Endothelial cell of umbilical vein (primary cell): ENCODE results near the gene SYNPO2L. TPM values are rescaled to one million over a fixed set of nuclear protein-coding genes. Genes with fewer than 3 reads are reported as not detected.
"Not testable (repeated sequence)": the region's sequence is repeated elsewhere in the genome, so short reads cannot be mapped to it uniquely, and the experiment has no call there.

Experiments
- BruUV-seq: library from RNA; stranded (reverse); fragments of 400-500 nt; replicated peaks from 2 replicates; lab custom pipeline; 2021; lab: Mats Ljungman, UMichigan
- CTCF ChIA-PET: fragments of 300-600, 350-600 bp; sonication (Branson Sonifier 250); formaldehyde crosslinking; loops from one replicate; lab custom pipeline; 2021; ENCODE audit warnings: antibody characterized with exemption, inconsistent platforms; lab: Charles Lee
- POLR2A ChIA-PET: fragments of 300-600, 350-600 bp; sonication (Branson Sonifier 250); formaldehyde crosslinking; loops from one replicate; lab custom pipeline; 2021; ENCODE audit warnings: antibody characterized with exemption, inconsistent platforms; lab: Charles Lee
- DNase-seq: peaks from one replicate; pipeline ENCODE4 v3.0.0-alpha.2; 2011; ENCODE audit warnings: low read depth, low spot score
- FAIRE-seq: peaks from 2 replicates; lab custom pipeline; 2011; peaks lifted over from hg19 to GRCh38; lab: Jason Lieb, UNC
- H2AFZ ChIP-seq: 2 replicates; pipeline ENCODE4 v1.6.0; 2012; ENCODE audit warnings: low read depth, low read length, control low read depth, inconsistent platforms
- H3K27ac ChIP-seq: 2 replicates; pipeline ENCODE4 v1.5.1; 2011; ENCODE audit warnings: low read depth, mild to moderate bottlenecking, control low read depth, low read length, moderate library complexity; ENCODE audit not compliant: insufficient read depth
- H3K27me3 ChIP-seq, 2 experiments: 2 replicates each; pipeline versions ENCODE4 v1.6.0 to v1.6.1; 2011; ENCODE audit warnings: low read length in 2 of 2, mixed read lengths in 1 of 2; ENCODE audit not compliant: control insufficient read depth in 2 of 2, insufficient read depth in 2 of 2
- H3K36me3 ChIP-seq, 2 experiments: 2 replicates in 1 of 2; 3 replicates in 1 of 2; pipeline ENCODE4 v1.5.1; 2011; ENCODE audit warnings: low read length in 2 of 2, mild to moderate bottlenecking in 1 of 2, moderate library complexity in 1 of 2; ENCODE audit not compliant: control insufficient read depth in 2 of 2, insufficient read depth in 2 of 2; ENCODE audit errors: extremely low read depth in 1 of 2
- H3K4me1 ChIP-seq: 3 replicates; pipeline ENCODE4 v1.5.1; 2011; ENCODE audit warnings: mild to moderate bottlenecking, low read length; ENCODE audit not compliant: control insufficient read depth, insufficient read depth; ENCODE audit errors: extremely low read depth
- H3K4me2 ChIP-seq: 2 replicates; pipeline ENCODE4 v1.6.1; 2011; ENCODE audit warnings: low read length, control low read depth, mixed read lengths; ENCODE audit not compliant: insufficient read depth
- H3K4me3 ChIP-seq, 3 experiments: fragments of 200-600 bp in 1 of 3; sonication (generic), shearing (Covaris generic) in 1 of 3; replicated peaks in 1 of 3; 2 replicates each; pipeline ENCODE4 v1.5.1; 2011 to 2016; ENCODE audit warnings: control low read depth in 3 of 3, low read length in 3 of 3, mild to moderate bottlenecking in 2 of 3, inconsistent platforms in 1 of 3, low read depth in 1 of 3, moderate library complexity in 1 of 3; ENCODE audit not compliant: insufficient read depth in 1 of 3
- H3K79me2 ChIP-seq: 2 replicates; pipeline ENCODE4 v1.6.0; 2012; ENCODE audit warnings: low read length, inconsistent platforms; ENCODE audit not compliant: control insufficient read depth, insufficient read depth
- H3K9ac ChIP-seq: replicated peaks from 2 replicates; pipeline ENCODE3; 2011; ENCODE audit warnings: low read length, control low read depth; ENCODE audit not compliant: insufficient read depth; ENCODE audit errors: extremely low read depth
- H3K9me1 ChIP-seq: replicated peaks from 3 replicates; pipeline ENCODE4 v1.6.0; 2011; ENCODE audit warnings: mild to moderate bottlenecking, low read length; ENCODE audit not compliant: control insufficient read depth, insufficient read depth; ENCODE audit errors: extremely low read depth
- H3K9me3 ChIP-seq: replicated peaks from 2 replicates; pipeline ENCODE4 v1.5.1; 2012; ENCODE audit warnings: low read length, inconsistent platforms; ENCODE audit not compliant: control insufficient read depth, insufficient read depth
- H4K20me1 ChIP-seq: replicated peaks from 2 replicates; pipeline ENCODE3; 2011; ENCODE audit warnings: mild to moderate bottlenecking, low read length; ENCODE audit not compliant: control insufficient read depth, insufficient read depth; ENCODE audit errors: extremely low read depth
- dilution Hi-C: fragments of 300-500 bp; cut with MboI; formaldehyde crosslinking; loops from one replicate; pipeline ENCODE4 v1.15.0; 2019; ENCODE audit warnings: low sequenced_read_pairs; ENCODE audit not compliant: extremely low pct_ligation_motif_present
- intact Hi-C: fragments of 100-400 bp; cut with micrococcal nuclease; formaldehyde crosslinking; loops from one replicate; pipeline ENCODE4 v1.10.0; 2022
- polyA plus RNA-seq, 4 experiments: library from polyadenylated mRNA; depleted of rRNA in 3 of 4; stranded (reverse) in 3 of 4; unstranded in 1 of 4; fragments of >200 nt; gene quantifications; 2 replicates each; pipeline versions ENCODE4 v1.2.1 to v1.2.3, GENCODE V29; 2011 to 2012; ENCODE audit warnings: missing spikeins in 1 of 4
- total RNA-seq: library from RNA; stranded (reverse); gene quantifications from 2 replicates; pipeline ENCODE4 v1.2.3, GENCODE V29; 2021

Gene SYNPO2L
- total and polyA plus RNA-seq, 2 donors (not counting 3 experiments of a cell fraction or from before 2014, with no cell fraction given): not detected

DNA sequence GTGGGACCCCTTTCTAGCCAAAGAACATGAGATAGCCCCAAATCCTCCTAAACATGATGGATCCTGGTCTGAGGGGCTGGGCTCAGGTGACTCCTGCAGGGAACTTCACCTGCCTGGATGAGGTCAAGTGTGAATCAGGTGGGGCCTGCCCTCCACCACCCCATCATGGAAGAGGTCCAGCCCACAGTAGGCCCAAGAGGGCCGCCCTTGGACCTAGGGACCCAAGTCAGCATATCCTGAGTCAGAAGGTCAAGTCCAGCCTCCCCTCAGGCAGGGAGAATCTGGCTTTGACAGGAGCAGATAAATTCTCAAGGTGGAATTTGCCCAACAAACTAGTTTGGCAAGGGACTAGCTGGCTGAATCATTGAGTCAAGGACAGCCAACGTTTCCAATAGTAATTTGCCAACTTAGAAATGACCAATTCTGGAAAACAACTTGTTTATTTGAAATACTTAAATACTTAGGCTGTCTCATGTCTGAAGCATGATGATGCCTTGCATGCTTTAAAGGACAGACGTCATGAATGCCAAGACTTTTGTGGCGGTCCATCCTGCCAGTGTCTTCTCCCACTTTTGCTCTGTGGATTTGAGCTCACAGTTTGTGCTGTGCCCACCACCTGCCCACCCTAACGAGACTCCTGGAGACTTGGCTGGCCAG, 10.5 kb upstream of the SYNPO2L start:
- CTCF ChIA-PET, H3K9me3 ChIP-seq, FAIRE-seq, H4K20me1 ChIP-seq, H3K9ac ChIP-seq, H2AFZ ChIP-seq, DNase-seq, H3K27ac ChIP-seq, H3K9me1 ChIP-seq, POLR2A ChIA-PET, H3K4me1 ChIP-seq, H3K4me2 ChIP-seq, intact Hi-C loops, H3K4me3 ChIP-seq, BruUV-seq, dilution Hi-C loops, H3K79me2 ChIP-seq, H3K36me3 ChIP-seq, H3K27me3 ChIP-seq: not testable (repeated sequence)

DNA sequence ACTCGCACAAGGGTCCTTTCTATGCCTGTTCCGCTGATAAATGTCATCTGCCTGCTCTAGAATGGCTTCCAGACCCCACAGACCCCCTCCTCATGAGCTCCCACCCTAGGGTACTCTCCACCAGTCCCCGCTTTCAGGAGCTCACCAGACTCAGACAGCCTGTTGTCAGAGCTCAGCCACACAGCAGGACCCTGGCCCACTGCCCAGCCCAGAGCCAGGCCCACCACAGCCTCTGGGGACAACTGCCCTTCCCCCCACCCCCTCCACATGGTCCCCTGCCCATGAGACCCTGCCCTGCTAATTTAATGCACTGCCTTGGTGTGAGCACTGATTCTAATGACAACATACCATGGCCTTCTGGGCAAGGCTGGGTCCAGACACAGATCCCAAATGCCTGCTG, 9.8 kb upstream of the SYNPO2L start:
- H4K20me1 ChIP-seq, BruUV-seq, intact Hi-C loops, H3K27me3 ChIP-seq, H3K9me1 ChIP-seq, H3K9me3 ChIP-seq, DNase-seq, H3K9ac ChIP-seq, H3K79me2 ChIP-seq, POLR2A ChIA-PET, dilution Hi-C loops, H3K27ac ChIP-seq, H3K4me3 ChIP-seq, H2AFZ ChIP-seq, H3K4me1 ChIP-seq, FAIRE-seq, H3K4me2 ChIP-seq, CTCF ChIA-PET, H3K36me3 ChIP-seq: not testable (repeated sequence)

DNA sequence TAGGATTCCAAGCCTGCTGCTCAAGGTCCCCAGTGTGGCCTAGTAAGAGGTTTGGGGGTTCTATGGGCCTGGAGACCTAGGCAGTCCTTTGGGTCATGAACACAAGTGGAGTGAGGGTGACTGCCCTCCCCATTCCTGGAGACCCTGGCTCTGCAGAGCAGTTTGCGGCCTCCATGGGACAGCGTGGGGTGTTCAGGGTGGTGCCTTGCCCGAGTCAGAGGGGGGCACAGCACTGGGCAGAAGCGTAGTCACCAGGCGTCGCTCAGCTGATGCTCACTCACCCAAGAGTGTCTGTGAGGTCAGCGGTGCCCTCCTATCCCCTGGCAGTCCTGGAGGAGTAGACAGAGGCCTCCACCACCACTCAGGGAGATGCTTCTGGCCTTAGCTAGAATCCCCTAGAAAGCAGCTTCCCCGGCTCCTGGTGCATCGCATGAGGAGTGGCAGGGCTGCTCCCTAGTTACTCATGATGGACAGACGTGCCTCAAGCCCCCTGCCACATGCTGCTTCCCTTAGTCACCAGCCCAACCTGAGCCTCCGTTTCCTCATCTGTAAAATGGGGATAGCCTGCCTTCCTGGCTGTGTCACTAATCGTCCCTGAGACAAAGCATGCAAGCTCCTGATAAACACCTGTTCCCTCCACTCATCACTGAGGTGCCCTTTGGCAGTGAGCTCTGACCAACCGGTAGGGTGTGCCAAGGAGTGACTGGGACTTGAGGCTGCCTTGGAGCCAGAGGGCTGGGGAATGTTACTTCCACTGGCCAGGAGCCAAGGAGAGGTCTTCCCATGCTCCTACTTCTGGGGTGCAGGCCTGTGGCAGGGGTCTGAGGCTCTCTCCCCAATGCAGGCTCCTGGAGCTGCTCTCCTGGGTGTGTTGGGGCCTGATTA, 8.6 kb upstream of the SYNPO2L start:
- H3K9ac ChIP-seq, POLR2A ChIA-PET, H3K4me2 ChIP-seq, H3K9me1 ChIP-seq, BruUV-seq, H3K4me3 ChIP-seq, H3K79me2 ChIP-seq, H3K9me3 ChIP-seq, H3K27ac ChIP-seq, dilution Hi-C loops, H3K27me3 ChIP-seq, intact Hi-C loops, H4K20me1 ChIP-seq, H3K4me1 ChIP-seq, DNase-seq, H3K36me3 ChIP-seq, CTCF ChIA-PET, H2AFZ ChIP-seq, FAIRE-seq: not testable (repeated sequence)

DNA sequence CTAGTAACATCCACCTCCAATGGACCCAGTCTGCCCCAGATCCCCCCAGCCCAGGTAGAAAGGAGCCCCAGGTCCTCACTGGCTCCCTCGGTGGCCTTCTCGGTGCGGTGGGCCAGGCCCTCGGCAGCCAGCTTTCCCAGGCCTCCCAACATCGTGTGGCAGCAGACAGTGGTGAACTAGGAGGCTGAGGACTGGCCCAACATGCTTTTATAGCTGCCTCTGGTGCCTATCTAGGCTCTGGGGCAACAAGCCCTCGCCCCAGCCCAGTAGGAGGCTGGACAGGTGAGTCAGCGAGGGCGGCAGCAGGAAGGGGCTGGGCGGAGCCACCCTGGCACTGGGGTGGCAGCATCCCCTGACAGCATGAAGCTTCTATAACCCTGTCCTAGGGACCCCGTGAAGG, 7.8 kb upstream of the SYNPO2L start:
- H3K27me3 ChIP-seq, H3K9me3 ChIP-seq, H3K79me2 ChIP-seq, CTCF ChIA-PET, BruUV-seq, H3K9ac ChIP-seq, FAIRE-seq, H3K4me3 ChIP-seq, intact Hi-C loops, H3K4me2 ChIP-seq, H3K9me1 ChIP-seq, H3K4me1 ChIP-seq, dilution Hi-C loops, H3K27ac ChIP-seq, H2AFZ ChIP-seq, POLR2A ChIA-PET, DNase-seq, H3K36me3 ChIP-seq, H4K20me1 ChIP-seq: not testable (repeated sequence)
